GM12874 (cell line): Measurements from ENCODE around the gene URM1.

Experiments
- CTCF ChIP-seq: IDR thresholded peaks from 2 replicates; pipeline ENCODE4 v1.5.1; 2011; ENCODE audit warnings: low read depth, mild to moderate bottlenecking, control low read depth, low read length, moderate library complexity; ENCODE audit not compliant: insufficient read depth

Gene URM1

DNA sequence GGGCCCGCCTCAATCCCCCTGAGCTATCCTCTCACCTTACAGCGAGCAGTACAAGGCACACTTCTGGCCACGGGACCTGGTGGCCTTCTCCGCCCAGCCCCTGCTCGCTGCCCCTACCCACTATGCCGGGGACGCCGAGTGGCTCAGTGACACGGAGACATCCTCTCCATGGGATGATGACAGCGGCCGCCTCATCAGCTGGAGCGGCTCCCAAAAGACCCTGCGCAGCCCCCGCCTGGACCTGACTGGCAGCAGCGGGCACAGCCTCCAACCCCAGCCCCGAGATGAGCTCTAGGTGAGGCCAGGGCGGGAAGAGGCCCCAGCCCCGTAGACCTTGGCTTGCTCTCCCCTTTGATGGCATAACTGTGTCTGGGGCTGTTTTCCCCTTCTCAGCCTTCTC is 64.4 kb downstream of the URM1 start:
- TF ChIP-seq CTCF: no peak

DNA sequence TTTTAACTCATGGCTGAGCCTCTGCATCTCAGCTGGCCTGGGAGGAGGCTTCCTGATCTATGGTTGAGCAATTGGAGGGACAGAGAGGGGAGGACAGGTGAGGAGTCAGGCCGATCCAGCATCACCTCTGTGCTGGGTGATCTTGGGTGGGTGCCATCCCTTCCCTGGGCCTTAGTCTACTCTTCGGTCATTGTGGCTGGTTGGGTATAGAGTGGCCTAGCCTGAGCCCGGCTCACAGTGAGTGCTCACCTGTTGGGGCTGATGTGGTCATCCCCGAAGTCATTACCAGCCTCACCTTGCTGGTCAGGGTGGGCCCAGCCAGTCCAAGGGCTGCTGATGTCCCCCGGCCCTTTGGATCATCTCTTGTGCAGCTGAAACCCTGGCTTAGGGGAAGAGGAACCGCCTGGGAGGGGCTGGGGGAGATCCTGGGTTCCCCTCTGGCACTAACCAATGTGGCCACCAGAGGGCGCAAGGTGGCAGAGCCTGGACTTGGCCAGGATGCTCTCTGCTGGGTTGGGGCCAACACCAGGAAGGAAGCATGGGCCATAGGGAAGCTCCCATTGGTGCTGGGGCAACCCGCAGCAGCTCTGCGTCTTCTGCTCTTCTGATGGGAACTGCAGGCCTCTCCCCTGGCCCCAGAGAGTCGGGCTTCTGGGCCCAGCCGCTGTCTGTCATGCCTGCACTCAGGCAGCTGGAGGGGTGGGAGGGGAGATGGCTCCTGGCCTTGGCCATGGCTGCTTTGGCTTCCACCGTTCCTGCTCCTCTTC is 67.4 kb downstream of the URM1 start:
- peak; percentile 97 for TF ChIP-seq CTCF

- no peak for TF ChIP-seq CTCF
These were observed 68.1 kb downstream of the URM1 start for GRCh38 chr9:128439273-128439672.
